GM12891 (cell line): ENCODE measurements around the gene KIF22.

Source experiments
- PAX5 ChIP-seq: IDR thresholded peaks from 2 replicates; pipeline ENCODE4 v1.6.1; 2011; ENCODE audit warnings: low read length, moderate library complexity, mild to moderate bottlenecking; ENCODE audit not compliant: insufficient read depth, severe bottlenecking
- POLR2A ChIP-seq: IDR thresholded peaks from 2 replicates; pipeline ENCODE4 v1.6.1; 2011; ENCODE audit warnings: low read depth, low read length, control low read depth

- TF ChIP-seq POLR2A (no peak), PAX5 (no peak)
These were observed 20.2 kb upstream of the KIF22 start for GRCh38 chr16:29770250-29770929.
